A673 (cell line): ENCODE results near the gene MAGI1.

Experiments
- EZH2 ChIP-seq: fragments of 200-600 bp; sonication (generic); IDR thresholded peaks from 2 replicates; pipeline ENCODE4 v1.6.1; 2017; ENCODE audit warnings: borderline replicate concordance, low read depth, mild to moderate bottlenecking, mixed read lengths, antibody characterized with exemption, low read length; ENCODE audit not compliant: poor library complexity, severe bottlenecking
- TF ChIP-seq, protein P1 (sequence below): fragments of 300-800, 200-600 bp; sonication (generic); conservative IDR thresholded peaks from 2 replicates; pipeline ENCODE4 v1.5.1; 2017; ENCODE audit warnings: low read depth, mild to moderate bottlenecking, antibody characterized with exemption, low read length, moderate library complexity, mixed read lengths

DNA sequence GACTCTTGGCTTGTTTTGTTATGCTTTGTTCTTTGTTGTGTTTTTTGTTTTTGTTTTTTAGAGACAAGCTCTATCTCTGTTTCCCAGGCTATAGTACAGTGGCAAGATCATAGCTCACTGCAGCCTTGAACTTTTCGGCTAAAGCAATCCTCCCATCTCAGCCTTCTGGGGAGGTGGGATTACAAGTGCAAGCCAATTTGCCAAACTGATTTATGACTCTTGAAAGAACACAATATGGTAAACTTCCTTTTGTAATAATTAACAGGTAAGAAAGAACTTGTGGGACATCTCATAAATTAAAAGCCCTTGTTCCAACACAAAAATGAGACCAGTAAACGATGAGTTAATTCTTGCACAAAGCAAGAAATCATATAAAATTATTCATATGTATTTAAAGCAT, 476.3 kb downstream of the MAGI1 start:
- no peak for TF ChIP-seq EZH2
- TF ChIP-seq, protein P1, sequence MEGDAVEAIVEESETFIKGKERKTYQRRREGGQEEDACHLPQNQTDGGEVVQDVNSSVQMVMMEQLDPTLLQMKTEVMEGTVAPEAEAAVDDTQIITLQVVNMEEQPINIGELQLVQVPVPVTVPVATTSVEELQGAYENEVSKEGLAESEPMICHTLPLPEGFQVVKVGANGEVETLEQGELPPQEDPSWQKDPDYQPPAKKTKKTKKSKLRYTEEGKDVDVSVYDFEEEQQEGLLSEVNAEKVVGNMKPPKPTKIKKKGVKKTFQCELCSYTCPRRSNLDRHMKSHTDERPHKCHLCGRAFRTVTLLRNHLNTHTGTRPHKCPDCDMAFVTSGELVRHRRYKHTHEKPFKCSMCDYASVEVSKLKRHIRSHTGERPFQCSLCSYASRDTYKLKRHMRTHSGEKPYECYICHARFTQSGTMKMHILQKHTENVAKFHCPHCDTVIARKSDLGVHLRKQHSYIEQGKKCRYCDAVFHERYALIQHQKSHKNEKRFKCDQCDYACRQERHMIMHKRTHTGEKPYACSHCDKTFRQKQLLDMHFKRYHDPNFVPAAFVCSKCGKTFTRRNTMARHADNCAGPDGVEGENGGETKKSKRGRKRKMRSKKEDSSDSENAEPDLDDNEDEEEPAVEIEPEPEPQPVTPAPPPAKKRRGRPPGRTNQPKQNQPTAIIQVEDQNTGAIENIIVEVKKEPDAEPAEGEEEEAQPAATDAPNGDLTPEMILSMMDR = no peak
